ENCODE data around the gene MYO1G. TPM values are rescaled to one million over a fixed set of nuclear protein-coding genes. Genes with fewer than 3 reads are reported as not detected.

MYO1G gene
- polyA plus RNA-seq, 1 of the 3 experiments (the other 2 are of a cell fraction), result 0.05 TPM

DNA sequence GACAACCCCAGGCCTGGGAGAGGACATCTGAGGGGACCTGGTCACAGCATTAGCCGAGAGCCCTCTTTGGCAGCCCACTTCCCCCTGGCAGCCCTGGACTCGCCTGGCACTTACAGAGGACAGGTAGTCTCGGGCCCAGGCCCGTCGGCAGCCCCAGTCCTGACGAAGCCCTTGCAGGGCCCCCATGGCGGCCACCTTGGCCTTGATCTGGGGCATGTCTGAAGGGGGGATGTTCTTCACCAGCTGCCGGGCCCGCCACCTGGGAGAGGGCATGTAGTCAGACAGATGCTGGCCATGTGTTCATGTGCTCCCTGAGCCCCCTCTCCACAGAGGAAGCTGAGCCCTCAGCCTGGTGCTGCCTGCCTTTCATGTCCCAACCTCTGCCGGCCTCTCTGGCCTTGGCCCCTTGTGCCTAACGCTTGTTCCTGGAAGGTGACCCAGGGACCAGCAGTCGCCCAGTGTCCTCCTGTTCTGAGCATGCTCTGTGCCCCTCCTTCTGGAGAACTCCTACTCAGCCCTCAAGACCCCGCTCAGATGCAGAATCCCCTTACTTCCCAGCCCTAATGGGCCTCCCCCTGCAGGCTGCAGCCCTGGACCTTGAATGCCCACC lies 13.9 kb downstream of the MYO1G start (continued):
- TF ChIP-seq, protein P1, sequence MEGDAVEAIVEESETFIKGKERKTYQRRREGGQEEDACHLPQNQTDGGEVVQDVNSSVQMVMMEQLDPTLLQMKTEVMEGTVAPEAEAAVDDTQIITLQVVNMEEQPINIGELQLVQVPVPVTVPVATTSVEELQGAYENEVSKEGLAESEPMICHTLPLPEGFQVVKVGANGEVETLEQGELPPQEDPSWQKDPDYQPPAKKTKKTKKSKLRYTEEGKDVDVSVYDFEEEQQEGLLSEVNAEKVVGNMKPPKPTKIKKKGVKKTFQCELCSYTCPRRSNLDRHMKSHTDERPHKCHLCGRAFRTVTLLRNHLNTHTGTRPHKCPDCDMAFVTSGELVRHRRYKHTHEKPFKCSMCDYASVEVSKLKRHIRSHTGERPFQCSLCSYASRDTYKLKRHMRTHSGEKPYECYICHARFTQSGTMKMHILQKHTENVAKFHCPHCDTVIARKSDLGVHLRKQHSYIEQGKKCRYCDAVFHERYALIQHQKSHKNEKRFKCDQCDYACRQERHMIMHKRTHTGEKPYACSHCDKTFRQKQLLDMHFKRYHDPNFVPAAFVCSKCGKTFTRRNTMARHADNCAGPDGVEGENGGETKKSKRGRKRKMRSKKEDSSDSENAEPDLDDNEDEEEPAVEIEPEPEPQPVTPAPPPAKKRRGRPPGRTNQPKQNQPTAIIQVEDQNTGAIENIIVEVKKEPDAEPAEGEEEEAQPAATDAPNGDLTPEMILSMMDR (IDR thresholded peaks at IDR 0.05), result no peak
- TF ChIP-seq FOXM1 (IDR thresholded peaks at IDR 0.05; ENCODE audit: low read depth) (no peak), SMC3 (IDR thresholded peaks at IDR 0.05; ENCODE audit: low read depth, low read length) (no peak), YY1 (IDR thresholded peaks at IDR 0.05; ENCODE audit: low read depth) (no peak), POLR2AphosphoS5 (IDR thresholded peaks at IDR 0.05; ENCODE audit: low read depth, low read length) (no peak), EZH2phosphoT487 (IDR thresholded peaks at IDR 0.05; ENCODE audit: borderline replicate concordance, low read depth) (no peak), FOXJ3 (CRISPR knock-in tag; IDR thresholded peaks at IDR 0.05) (no peak)

DNA sequence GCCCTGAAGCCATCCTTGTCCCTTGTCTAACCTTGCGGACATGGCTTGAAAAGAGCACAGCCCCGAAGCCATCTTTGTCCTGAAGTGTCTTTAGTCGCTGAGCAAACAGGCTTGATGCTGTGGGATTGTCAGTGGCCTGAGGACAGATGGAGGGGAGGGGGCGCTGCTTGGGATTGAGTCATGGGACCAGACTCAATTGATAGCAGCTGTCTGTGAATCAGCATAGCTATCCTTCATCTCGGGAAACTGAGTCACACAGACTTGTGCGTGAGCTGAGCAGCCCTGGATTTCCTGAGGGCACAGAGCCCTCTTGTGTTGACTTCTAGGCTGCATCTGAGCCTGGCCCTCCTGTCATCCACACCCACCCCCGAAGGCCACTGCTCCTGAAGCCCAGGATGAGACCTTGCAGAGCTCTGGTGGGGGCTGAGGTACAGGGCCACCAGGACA lies 14.4 kb downstream of the MYO1G start:
- Histone ChIP-seq H3K4me1 (ENCODE audit: control insufficient read depth in 1 of 2, insufficient read depth in 2 of 2, low read depth in 1 of 2, low read length in 1 of 2) (no peaks in the 10 kb centered on the region), H3K9me2 (no peaks in the 10 kb centered on the region), H3K27ac (ENCODE audit: low read depth in 2 of 2, low read length in 1 of 2) (no peak overlapping the region), H3K79me2 (ENCODE audit: insufficient read depth) (no peaks in the 10 kb centered on the region), H3K36me3 (replicated peaks in 1 of 2; ENCODE audit: control insufficient read depth in 1 of 2, insufficient read depth in 2 of 2, low read length in 1 of 2) (no peaks in the 10 kb centered on the region), H3K9ac (no peak overlapping the region), H3K9me3 (no peaks in the 10 kb centered on the region), H3F3A (replicated peaks; ENCODE audit: insufficient read depth) (no peaks in the 10 kb centered on the region), H4K20me1 (ENCODE audit: insufficient read depth) (no peaks in the 10 kb centered on the region), H3K4me2 (no peak overlapping the region), H3K4me3 (ENCODE audit: low read depth in 2 of 2, low read length in 1 of 2) (no peak overlapping the region), H3K27me3 (ENCODE audit: insufficient read depth) (no peaks in the 10 kb centered on the region), H2AFZ (ENCODE audit: low read depth) (no peak overlapping the region)
- CTCF ChIA-PET, result interaction anchor here (1.0 to 4.1 kb wide), 9 partner anchors 9 to 372 kb away, joined by 3 to 27 read pairs (median 5); no protein-coding TSS in a partner anchor
- DNase-seq, result peak; percentile 71
- WGBS (ENCODE audit: low lambda C conversion rate), result 67% methylated on average over 6 of the region's 7 CpGs
- POLR2A ChIA-PET, result no interaction called here
- TF ChIP-seq, protein P1 (IDR thresholded peaks at IDR 0.05), result peak; percentile 57
- TF ChIP-seq EP300 (IDR thresholded peaks at IDR 0.05; ENCODE audit: borderline replicate concordance in 1 of 2, low read depth in 1 of 2, low read length in 1 of 2) (no peak), RAD21 (IDR thresholded peaks at IDR 0.05; ENCODE audit: low read length) (peak; percentile 58)
